ENCODE data around the gene RAD23A. TPM values are rescaled to one million over a fixed set of nuclear protein-coding genes. Genes with fewer than 3 reads are reported as not detected.
A peak's percentile ranks its signal among the peaks of the same experiment; 100 is the strongest.

The RAD23A gene
- total and polyA plus RNA-seq, 9 of the 15 experiments (the other 6 are each of a cell fraction or from before 2014, with no cell fraction given): 9.5 to 181 (median 101) TPM

GRCh38 chr19:12922959-12923358 is 22.7 kb upstream of the RAD23A start (continued):
- TF ChIP-seq POLR2A (conservative IDR thresholded peaks at IDR 0.05): peak; percentile 34; the same call in 1 of the 2 replicates
- peak; percentile 85 for TF ChIP-seq ZNF316 (IDR thresholded peaks at IDR 0.05)
- TF ChIP-seq ARNT (IDR thresholded peaks at IDR 0.05): no peak
- TF ChIP-seq, protein P1, sequence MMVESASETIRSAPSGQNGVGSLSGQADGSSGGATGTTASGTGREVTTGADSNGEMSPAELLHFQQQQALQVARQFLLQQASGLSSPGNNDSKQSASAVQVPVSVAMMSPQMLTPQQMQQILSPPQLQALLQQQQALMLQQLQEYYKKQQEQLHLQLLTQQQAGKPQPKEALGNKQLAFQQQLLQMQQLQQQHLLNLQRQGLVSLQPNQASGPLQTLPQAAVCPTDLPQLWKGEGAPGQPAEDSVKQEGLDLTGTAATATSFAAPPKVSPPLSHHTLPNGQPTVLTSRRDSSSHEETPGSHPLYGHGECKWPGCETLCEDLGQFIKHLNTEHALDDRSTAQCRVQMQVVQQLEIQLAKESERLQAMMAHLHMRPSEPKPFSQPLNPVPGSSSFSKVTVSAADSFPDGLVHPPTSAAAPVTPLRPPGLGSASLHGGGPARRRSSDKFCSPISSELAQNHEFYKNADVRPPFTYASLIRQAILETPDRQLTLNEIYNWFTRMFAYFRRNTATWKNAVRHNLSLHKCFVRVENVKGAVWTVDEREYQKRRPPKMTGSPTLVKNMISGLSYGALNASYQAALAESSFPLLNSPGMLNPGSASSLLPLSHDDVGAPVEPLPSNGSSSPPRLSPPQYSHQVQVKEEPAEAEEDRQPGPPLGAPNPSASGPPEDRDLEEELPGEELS (CRISPR knock-in tag; IDR thresholded peaks at IDR 0.05; ENCODE audit: borderline replicate concordance): no peak
- peak; percentile 47; the same call in 1 of the 2 replicates for TF ChIP-seq MAFK (IDR thresholded peaks at IDR 0.05; ENCODE audit: low read length)
- no peak for TF ChIP-seq ZHX1 (conservative IDR thresholded peaks at IDR 0.05; ENCODE audit: low read length)
- peak; percentile 74 for TF ChIP-seq C11orf30 (IDR thresholded peaks at IDR 0.05; ENCODE audit: low read depth)
- no peak for TF ChIP-seq KAT7 (CRISPR knock-in tag; IDR thresholded peaks at IDR 0.05; ENCODE audit: borderline replicate concordance)
- no peak for TF ChIP-seq SRSF7 (optimal IDR thresholded peaks at IDR 0.05; ENCODE audit: low read depth, low read length)

Measured in K562 (cell line).